Testis (tissue), 3 donors: ENCODE measurements around the gene CD200. TPM values are rescaled to one million over a fixed set of nuclear protein-coding genes. Genes with fewer than 3 reads are reported as not detected.

Experiments used
- DNase-seq: peaks from one replicate; pipeline ENCODE4 v3.0.0-alpha.2; 2019
- H3K27ac ChIP-seq, 2 donors: fragments of 200-600 bp; sonication (generic); one replicate each; pipeline ENCODE4 v1.5.1; 2019
- H3K27me3 ChIP-seq: fragments of 200-600 bp; sonication (generic); one replicate; pipeline ENCODE4 v1.5.1; 2019
- H3K36me3 ChIP-seq: fragments of 200-600 bp; sonication (generic); one replicate; pipeline ENCODE4 v1.5.1; 2017; ENCODE audit warnings: low read depth; ENCODE audit errors: missing control alignments
- H3K4me1 ChIP-seq: fragments of 200-600 bp; sonication (generic); one replicate; pipeline ENCODE4 v1.5.1; 2019
- H3K4me3 ChIP-seq, 2 donors: fragments of 200-600 bp; sonication (generic); one replicate each; pipeline ENCODE4 v1.5.1; 2017 to 2019
- H3K9me3 ChIP-seq: fragments of 200-600 bp; sonication (generic); one replicate; pipeline ENCODE4 v1.5.1; 2017
- POLR2A ChIP-seq: fragments of 450-650 bp; IDR thresholded peaks from one replicate; pipeline ENCODE4 v1.6.1; 2017; ENCODE audit warnings: antibody characterized with exemption, mild to moderate bottlenecking, moderate library complexity
- WGBS, 2 donors: methylation state at CpG; one replicate each; pipeline ENCODE4 v1.1.5; 2018; 5-methylcytosine and 5-hydroxymethylcytosine counted together
- intact Hi-C: fragments of 100-400 bp; cut with DNase I; formaldehyde crosslinking; loops from one replicate; pipeline ENCODE4 v1.15.1; 2023; ENCODE audit warnings: low total_unique reads
- polyA plus RNA-seq: library from polyadenylated mRNA; stranded (reverse); fragments of 350-450 nt; fragmentation: Illumina TruSeq; extraction: RNeasy Lipid Tissue Mini Kit (QIAGEN cat#74804); gene quantifications from one replicate; pipeline ENCODE4 v1.2.3, GENCODE V29; 2014; ENCODE audit warnings: low read depth, low replicate concordance; ENCODE audit not compliant: insufficient read depth
- total RNA-seq, 2 donors: library from RNA; depleted of rRNA; stranded (reverse); fragments of >200 nt; gene quantifications; one replicate each; pipeline ENCODE4 v1.2.3, GENCODE V29; 2016
- TF ChIP-seq, protein P1 (sequence below), 3 experiments: fragments of 450-650 bp in 2 of 3; fragments of 200-600 bp in 1 of 3; sonication (generic) in 1 of 3; IDR thresholded peaks; one replicate each; pipeline ENCODE4 v1.5.1; 2016 to 2019; ENCODE audit warnings: antibody characterized with exemption in 3 of 3, mild to moderate bottlenecking in 2 of 3, moderate library complexity in 1 of 3

The CD200 gene
- total and polyA plus RNA-seq, 3 donors from 2014 or later = 3.4 to 8.5 (median 6.3) TPM

DNA sequence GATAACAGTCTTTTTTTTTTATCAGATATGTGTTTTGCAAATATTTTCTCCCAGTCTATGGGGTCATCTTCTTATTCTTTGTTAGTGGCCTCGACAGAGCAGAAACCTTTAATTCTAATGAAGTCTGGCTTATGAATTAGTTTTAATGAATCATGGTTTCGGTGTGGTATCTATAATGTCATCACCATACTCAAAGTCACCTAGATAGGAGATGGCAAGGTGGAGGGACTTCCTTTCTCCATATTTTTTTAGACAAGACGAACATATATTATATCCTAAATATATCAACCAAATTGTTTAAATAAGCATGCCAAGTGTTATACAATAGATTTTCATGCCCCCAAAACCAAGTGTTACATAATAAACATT is 60.4 kb downstream of the CD200 start:
- Histone ChIP-seq H3K4me1 (peaks cover 8% of the 10 kb centered on the region), H3K36me3 (no peaks in the 10 kb centered on the region), H3K27ac (no peak overlapping the region), H3K4me3 (no peak overlapping the region), H3K27me3 (no peaks in the 10 kb centered on the region), H3K9me3 (no peaks in the 10 kb centered on the region)
- no peak for DNase-seq
- 59 to 63% methylated on average over 3 of the region's 3 CpGs for WGBS, 2 donors
- intact Hi-C loops = no loop called here
- TF ChIP-seq POLR2A = no peak
- TF ChIP-seq, protein P1, sequence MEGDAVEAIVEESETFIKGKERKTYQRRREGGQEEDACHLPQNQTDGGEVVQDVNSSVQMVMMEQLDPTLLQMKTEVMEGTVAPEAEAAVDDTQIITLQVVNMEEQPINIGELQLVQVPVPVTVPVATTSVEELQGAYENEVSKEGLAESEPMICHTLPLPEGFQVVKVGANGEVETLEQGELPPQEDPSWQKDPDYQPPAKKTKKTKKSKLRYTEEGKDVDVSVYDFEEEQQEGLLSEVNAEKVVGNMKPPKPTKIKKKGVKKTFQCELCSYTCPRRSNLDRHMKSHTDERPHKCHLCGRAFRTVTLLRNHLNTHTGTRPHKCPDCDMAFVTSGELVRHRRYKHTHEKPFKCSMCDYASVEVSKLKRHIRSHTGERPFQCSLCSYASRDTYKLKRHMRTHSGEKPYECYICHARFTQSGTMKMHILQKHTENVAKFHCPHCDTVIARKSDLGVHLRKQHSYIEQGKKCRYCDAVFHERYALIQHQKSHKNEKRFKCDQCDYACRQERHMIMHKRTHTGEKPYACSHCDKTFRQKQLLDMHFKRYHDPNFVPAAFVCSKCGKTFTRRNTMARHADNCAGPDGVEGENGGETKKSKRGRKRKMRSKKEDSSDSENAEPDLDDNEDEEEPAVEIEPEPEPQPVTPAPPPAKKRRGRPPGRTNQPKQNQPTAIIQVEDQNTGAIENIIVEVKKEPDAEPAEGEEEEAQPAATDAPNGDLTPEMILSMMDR (IDR thresholded peaks at IDR 0.05) = no peak

DNA sequence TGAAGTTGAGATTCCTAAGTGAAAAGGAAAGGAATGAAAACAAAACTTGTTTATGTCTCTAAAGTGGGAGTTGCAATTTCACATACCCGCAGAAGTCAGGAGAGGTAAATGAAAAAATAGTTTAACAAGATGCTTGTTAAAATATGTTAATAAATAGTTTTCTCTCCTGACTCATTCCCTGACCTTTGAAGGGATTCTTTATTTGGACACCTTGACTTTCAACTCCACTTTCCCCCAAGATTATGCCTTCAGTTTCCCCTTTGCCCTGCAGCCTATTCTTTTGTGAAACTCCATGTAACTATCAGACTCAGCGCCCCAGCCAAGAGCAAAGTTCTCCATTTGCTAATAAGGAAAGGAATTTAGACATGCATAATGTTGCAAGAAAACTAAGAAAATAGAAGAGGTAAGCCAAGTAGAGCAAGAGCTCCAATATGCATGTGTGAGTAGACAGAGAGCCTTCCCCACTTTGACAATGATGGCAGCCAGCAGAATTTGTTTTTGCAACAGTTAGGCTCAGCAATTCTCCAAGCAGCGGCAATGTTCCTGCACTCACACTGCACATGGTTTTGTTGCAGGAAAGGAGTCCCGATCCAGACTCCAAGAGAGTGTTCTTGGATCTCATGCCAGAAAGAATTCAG is 61.2 kb downstream of the CD200 start:
- H3K9me3 ChIP-seq = no peaks in the 10 kb centered on the region
- no peak overlapping the region for H3K27ac ChIP-seq
- H3K36me3 ChIP-seq = no peaks in the 10 kb centered on the region
- DNase-seq = no peak
- peaks cover 8% of the 10 kb centered on the region for H3K4me1 ChIP-seq
- intact Hi-C loops = no loop called here
- TF ChIP-seq, protein P1 (IDR thresholded peaks at IDR 0.05) = no peak
- TF ChIP-seq POLR2A = no peak
- no peaks in the 10 kb centered on the region for H3K27me3 ChIP-seq
- H3K4me3 ChIP-seq = no peak overlapping the region
- WGBS, 2 donors = 50 to 64% methylated on average over 4 of the region's 4 CpGs

DNA sequence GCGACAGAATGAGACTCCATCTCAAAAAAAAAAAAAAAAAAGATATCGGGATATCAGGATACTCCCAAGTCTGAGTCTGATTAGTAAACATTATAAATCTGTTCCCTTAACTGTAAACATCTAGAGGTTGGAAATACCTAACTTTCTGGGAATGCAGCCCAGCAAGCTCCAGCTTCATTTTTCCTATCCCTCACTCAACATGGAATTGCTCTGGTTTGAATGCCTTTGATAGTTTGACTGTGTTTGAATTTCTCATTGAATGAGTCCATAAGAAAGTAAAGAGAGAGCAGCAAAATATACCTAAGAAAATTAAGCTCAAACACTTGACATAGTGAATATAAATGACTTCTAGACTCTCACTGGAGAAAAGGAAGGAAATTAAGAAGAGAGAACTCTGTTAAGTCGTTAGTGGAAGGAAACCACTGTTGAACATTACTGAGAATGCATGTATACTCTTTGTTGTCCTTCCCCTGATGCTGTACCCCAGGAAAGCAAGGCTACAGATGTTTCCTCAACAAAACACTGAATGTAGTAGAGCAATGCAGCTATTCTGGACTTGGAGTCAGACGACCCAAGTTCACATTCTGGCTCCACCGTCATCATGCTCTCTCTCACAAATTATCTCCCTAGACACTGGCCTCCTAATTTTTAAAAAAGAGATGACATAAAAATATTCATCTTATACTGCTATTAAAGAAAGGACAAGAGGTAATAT is 62.4 kb downstream of the CD200 start:
- H3K27ac ChIP-seq = no peak overlapping the region
- intact Hi-C loops = no loop called here
- H3K4me1 ChIP-seq = peaks cover 8% of the 10 kb centered on the region

DNA sequence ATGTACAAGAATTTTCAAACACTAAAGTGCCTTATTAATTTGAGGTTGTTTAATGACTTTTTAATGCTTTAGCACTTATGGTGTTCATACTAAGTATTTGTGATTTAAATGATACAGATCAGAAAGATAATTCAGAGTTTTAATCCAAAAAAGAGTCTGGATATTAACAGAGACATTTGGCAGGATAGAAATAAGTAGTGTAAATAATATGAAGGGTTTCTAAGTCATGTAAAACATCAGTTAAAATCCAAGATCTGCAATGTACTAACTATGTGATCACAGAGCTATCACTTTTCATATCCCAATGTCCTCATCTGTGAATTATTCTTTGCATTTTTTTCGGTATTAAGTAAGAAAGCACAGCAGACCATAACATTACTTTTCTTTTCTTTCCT is 62.9 kb downstream of the CD200 start:
- Histone ChIP-seq H3K36me3 (no peaks in the 10 kb centered on the region), H3K4me3 (no peak overlapping the region), H3K4me1 (peaks cover 8% of the 10 kb centered on the region), H3K27ac (no peak overlapping the region), H3K9me3 (no peaks in the 10 kb centered on the region), H3K27me3 (no peaks in the 10 kb centered on the region)
- no peak for TF ChIP-seq POLR2A
- TF ChIP-seq, protein P1 (IDR thresholded peaks at IDR 0.05) = no peak
- intact Hi-C loops = no loop called here
- DNase-seq = no peak
- WGBS, 2 donors = 0% methylated on average over 1 of the region's 1 CpG

More for the DNA sequence above, 62.4 kb downstream of the CD200 start:
- DNase-seq = no peak
- H3K27me3 ChIP-seq = no peaks in the 10 kb centered on the region
- no peaks in the 10 kb centered on the region for H3K36me3 ChIP-seq
- TF ChIP-seq, protein P1 (IDR thresholded peaks at IDR 0.05) = no peak
- no peak for TF ChIP-seq POLR2A
- no peaks in the 10 kb centered on the region for H3K9me3 ChIP-seq
- no peak overlapping the region for H3K4me3 ChIP-seq
- 55 to 65% methylated on average over 5 of the region's 5 CpGs for WGBS, 2 donors

DNA sequence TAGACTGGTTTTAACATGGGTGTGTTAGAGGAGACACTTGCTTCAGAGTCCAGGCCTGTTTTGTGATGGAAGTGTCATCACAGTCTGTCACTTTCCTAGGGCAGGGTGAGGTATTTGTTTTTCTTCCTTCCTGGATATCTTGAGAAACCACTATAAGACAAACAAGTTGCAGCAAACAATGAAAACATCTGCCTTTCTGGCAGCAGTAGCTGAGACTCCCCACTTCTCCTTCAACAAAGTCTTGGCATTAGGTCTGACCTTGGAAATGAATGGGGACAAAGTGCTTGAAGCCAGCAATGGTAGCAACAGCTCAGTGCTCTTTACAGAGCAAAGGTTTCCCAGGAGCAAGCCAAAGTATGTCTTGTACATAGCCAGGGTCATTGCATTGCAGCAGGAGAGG is 64.6 kb downstream of the CD200 start:
- Histone ChIP-seq H3K36me3 (no peaks in the 10 kb centered on the region), H3K27ac (no peak overlapping the region), H3K4me3 (no peak overlapping the region), H3K4me1 (no peaks in the 10 kb centered on the region), H3K27me3 (no peaks in the 10 kb centered on the region), H3K9me3 (no peaks in the 10 kb centered on the region)
- intact Hi-C loops = no loop called here
- TF ChIP-seq, protein P1 (IDR thresholded peaks at IDR 0.05) = no peak
- TF ChIP-seq POLR2A = no peak
- no peak for DNase-seq
